HEK293 (cell line): ENCODE results near the gene EDEM3.

ENCODE experiments used
- CTCF ChIA-PET: fragments of 350-600 bp; formaldehyde crosslinking; extraction: SDS; loops from one replicate; lab custom pipeline; 2021; ENCODE audit warnings: antibody characterized with exemption; lab: Yijun Ruan, JAX
- POLR2A ChIA-PET: fragments of 300-600 bp; formaldehyde crosslinking; extraction: SDS; loops from one replicate; lab custom pipeline; 2020; ENCODE audit warnings: antibody characterized with exemption, inconsistent platforms; lab: Yijun Ruan, JAX
- H3K27ac ChIP-seq: fragments of 200-500 bp; sonication (Bioruptor generic); 2 replicates; pipeline ENCODE4 v1.5.1; 2014; ENCODE audit warnings: low read depth, low read length, control low read depth, inconsistent platforms; ENCODE audit errors: extremely low read depth
- H3K36me3 ChIP-seq, 2 experiments: fragments of 200-500 bp in 1 of 2; sonication (Bioruptor generic) in 1 of 2; 1 replicate in 1 of 2; 2 replicates in 1 of 2; pipeline ENCODE4 v1.5.1; 2014 to 2017; ENCODE audit warnings: inconsistent platforms in 2 of 2, low read length in 2 of 2; ENCODE audit not compliant: control insufficient read depth in 2 of 2, insufficient read depth in 1 of 2
- H3K4me1 ChIP-seq: fragments of 200-500 bp; sonication (Bioruptor generic); 2 replicates; pipeline ENCODE4 v1.5.1; 2014; ENCODE audit warnings: mild to moderate bottlenecking, low read length, inconsistent platforms; ENCODE audit not compliant: control insufficient read depth, insufficient read depth
- H3K4me3 ChIP-seq: 2 replicates; pipeline ENCODE4 v1.5.1; 2011; ENCODE audit warnings: low read depth, mild to moderate bottlenecking, control low read depth, low read length, moderate library complexity
- H3K9me3 ChIP-seq: fragments of 200-500 bp; sonication (Bioruptor generic); 2 replicates; pipeline ENCODE4 v1.5.1; 2014; ENCODE audit warnings: low read depth, low read length, inconsistent platforms; ENCODE audit not compliant: control insufficient read depth, insufficient read depth
- GLI4 ChIP-seq: fragments of 450-650 bp; formaldehyde crosslinking; IDR thresholded peaks from 2 replicates; pipeline ENCODE4 v1.5.1; 2016; ENCODE audit warnings: missing biosample characterization, missing genetic modification characterization
- MYNN ChIP-seq: fragments of 450-650 bp; formaldehyde crosslinking; IDR thresholded peaks from 2 replicates; pipeline ENCODE4 v1.5.1; 2016; ENCODE audit warnings: missing biosample characterization, missing genetic modification characterization, borderline replicate concordance
- MZF1 ChIP-seq: fragments of 450-650 bp; formaldehyde crosslinking; IDR thresholded peaks from 2 replicates; pipeline ENCODE4 v1.5.1; 2017; ENCODE audit warnings: missing biosample characterization, missing genetic modification characterization, borderline replicate concordance
- OSR2 ChIP-seq: fragments of 450-650 bp; formaldehyde crosslinking; IDR thresholded peaks from 2 replicates; pipeline ENCODE4 v1.5.1; 2016; ENCODE audit warnings: missing biosample characterization, missing genetic modification characterization
- OVOL3 ChIP-seq: fragments of 450-650 bp; formaldehyde crosslinking; IDR thresholded peaks from 2 replicates; pipeline ENCODE4 v1.5.1; 2016; ENCODE audit warnings: missing biosample characterization, missing genetic modification characterization
- PATZ1 ChIP-seq: fragments of 450-650 bp; formaldehyde crosslinking; IDR thresholded peaks from 2 replicates; pipeline ENCODE4 v1.5.1; 2016; ENCODE audit warnings: missing biosample characterization, missing genetic modification characterization
- SP7 ChIP-seq: fragments of 450-650 bp; formaldehyde crosslinking; IDR thresholded peaks from 2 replicates; pipeline ENCODE4 v1.5.1; 2016; ENCODE audit warnings: missing biosample characterization, missing genetic modification characterization
- TCF7L2 ChIP-seq: IDR thresholded peaks from 2 replicates; pipeline ENCODE4 v1.6.1; 2011; ENCODE audit warnings: low read depth, mild to moderate bottlenecking, inconsistent platforms, low read length, moderate library complexity, borderline replicate concordance
- YY1 ChIP-seq: fragments of 450-650 bp; formaldehyde crosslinking; IDR thresholded peaks from 2 replicates; pipeline ENCODE4 v1.5.1; 2018; ENCODE audit warnings: missing biosample characterization, missing genetic modification characterization
- ZBTB44 ChIP-seq: fragments of 450-650 bp; IDR thresholded peaks from 2 replicates; pipeline ENCODE4 v1.5.1; 2018; ENCODE audit warnings: missing biosample characterization, mild to moderate bottlenecking, missing genetic modification characterization
- ZNF19 ChIP-seq: fragments of 450-650 bp; formaldehyde crosslinking; IDR thresholded peaks from 2 replicates; pipeline ENCODE4; 2016; ENCODE audit warnings: missing biosample characterization, missing genetic modification characterization, low read depth
- ZNF221 ChIP-seq: fragments of 450-650 bp; formaldehyde crosslinking; IDR thresholded peaks from 2 replicates; pipeline ENCODE4 v1.5.1; 2017; ENCODE audit warnings: missing biosample characterization, missing genetic modification characterization, borderline replicate concordance
- ZNF223 ChIP-seq: fragments of 450-650 bp; formaldehyde crosslinking; IDR thresholded peaks from 2 replicates; pipeline ENCODE4 v1.5.1; 2016; ENCODE audit warnings: missing biosample characterization, missing genetic modification characterization
- ZNF366 ChIP-seq: fragments of 450-650 bp; formaldehyde crosslinking; conservative IDR thresholded peaks from 2 replicates; pipeline ENCODE4 v1.5.1; 2016; ENCODE audit warnings: missing biosample characterization, missing genetic modification characterization
- ZNF416 ChIP-seq: fragments of 450-650 bp; formaldehyde crosslinking; IDR thresholded peaks from 2 replicates; pipeline ENCODE4 v1.5.1; 2016; ENCODE audit warnings: missing biosample characterization, missing genetic modification characterization
- ZNF449 ChIP-seq: fragments of 450-650 bp; formaldehyde crosslinking; IDR thresholded peaks from 2 replicates; pipeline ENCODE4 v1.5.1; 2017; ENCODE audit warnings: missing biosample characterization, mild to moderate bottlenecking, missing genetic modification characterization, moderate library complexity
- ZNF488 ChIP-seq: fragments of 450-650 bp; formaldehyde crosslinking; IDR thresholded peaks from 2 replicates; pipeline ENCODE4 v1.5.1; 2016; ENCODE audit warnings: missing biosample characterization, missing genetic modification characterization
- ZNF558 ChIP-seq: fragments of 450-650 bp; formaldehyde crosslinking; IDR thresholded peaks from 2 replicates; pipeline ENCODE4 v1.5.1; 2016; ENCODE audit warnings: missing biosample characterization, missing genetic modification characterization
- ZNF561 ChIP-seq: fragments of 450-650 bp; IDR thresholded peaks from 2 replicates; pipeline ENCODE4 v1.5.1; 2018; ENCODE audit warnings: missing biosample characterization, missing genetic modification characterization, borderline replicate concordance
- ZNF596 ChIP-seq: fragments of 450-650 bp; IDR thresholded peaks from 2 replicates; pipeline ENCODE4 v1.5.0; 2018; ENCODE audit warnings: missing biosample characterization, mild to moderate bottlenecking, missing genetic modification characterization, moderate library complexity
- ZNF600 ChIP-seq: fragments of 450-650 bp; formaldehyde crosslinking; IDR thresholded peaks from 2 replicates; pipeline ENCODE4 v1.5.1; 2016; ENCODE audit warnings: missing biosample characterization, missing genetic modification characterization
- ZNF610 ChIP-seq: fragments of 450-650 bp; formaldehyde crosslinking; IDR thresholded peaks from 2 replicates; pipeline ENCODE4 v1.5.1; 2016; ENCODE audit warnings: missing biosample characterization, missing genetic modification characterization, borderline replicate concordance
- ZSCAN23 ChIP-seq: fragments of 450-650 bp; formaldehyde crosslinking; IDR thresholded peaks from 2 replicates; pipeline ENCODE4 v1.5.1; 2016; ENCODE audit warnings: missing biosample characterization, missing genetic modification characterization
- ZXDB ChIP-seq: fragments of 450-650 bp; formaldehyde crosslinking; IDR thresholded peaks from 2 replicates; pipeline ENCODE4 v1.5.1; 2016; ENCODE audit warnings: missing biosample characterization, missing genetic modification characterization
- TF ChIP-seq, protein P1 (sequence below): fragments of 450-650 bp; formaldehyde crosslinking; IDR thresholded peaks from 2 replicates; pipeline ENCODE4 v1.5.1; 2016; ENCODE audit warnings: missing biosample characterization, missing genetic modification characterization
- TF ChIP-seq, protein P2 (sequence below): sonication (generic); formaldehyde crosslinking; IDR thresholded peaks from 2 replicates; pipeline ENCODE4 v1.8.1; 2022; ENCODE audit warnings: mild to moderate bottlenecking, moderate library complexity, missing genetic modification reagents
- TF ChIP-seq, protein P3 (sequence below): fragments of 450-650 bp; formaldehyde crosslinking; IDR thresholded peaks from 2 replicates; pipeline ENCODE4 v1.5.1; 2016; ENCODE audit warnings: missing biosample characterization, missing genetic modification characterization

EDEM3 gene

DNA sequence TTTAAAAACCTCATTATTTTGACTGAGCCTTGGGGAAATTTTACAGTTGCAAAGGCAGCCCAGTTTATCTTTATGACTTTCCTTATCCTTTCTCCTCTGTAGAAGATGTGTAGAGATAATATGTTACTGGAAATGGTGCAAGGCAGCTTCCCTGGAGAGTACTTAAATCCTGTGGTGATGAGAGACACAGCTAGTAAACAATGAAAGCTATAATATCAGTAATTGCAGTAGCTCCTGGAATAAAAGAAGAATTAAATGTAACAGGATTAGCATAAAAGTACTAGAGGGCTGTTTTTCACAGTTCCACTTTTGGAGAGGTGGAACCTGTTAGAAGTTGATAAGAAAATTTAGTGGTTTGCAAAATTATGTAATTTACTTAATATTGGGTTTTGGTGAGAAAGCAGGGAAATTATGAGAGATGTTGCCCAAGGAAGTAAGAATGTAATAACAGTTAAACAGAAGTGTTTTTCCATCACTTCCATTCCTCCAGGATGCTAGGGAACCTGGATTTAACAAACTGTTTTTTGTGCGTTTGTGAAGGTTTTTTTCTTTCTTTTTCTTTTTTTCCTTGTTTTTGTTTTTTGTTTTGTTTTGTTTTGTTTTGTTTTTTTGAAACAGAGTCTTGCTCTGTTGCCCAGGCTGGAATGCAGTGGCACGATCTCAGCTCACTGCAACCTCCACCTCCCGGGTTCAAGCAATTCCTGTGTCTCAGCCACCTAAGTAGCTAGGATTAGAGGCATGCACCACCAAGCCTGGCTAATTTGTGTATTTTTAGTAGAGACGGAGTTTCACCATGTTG lies 15.7 kb upstream of the EDEM3 start:
- Histone ChIP-seq H3K36me3 (no peaks in the 10 kb centered on the region), H3K27ac (no peak overlapping the region), H3K4me3 (no peak overlapping the region), H3K9me3 (no peaks in the 10 kb centered on the region), H3K4me1 (no peaks in the 10 kb centered on the region)
- POLR2A ChIA-PET = no interaction called here
- CTCF ChIA-PET = no interaction called here
- TF ChIP-seq SP7 (tag by site-specific recombination) = peak; percentile 51
- TF ChIP-seq, protein P1, sequence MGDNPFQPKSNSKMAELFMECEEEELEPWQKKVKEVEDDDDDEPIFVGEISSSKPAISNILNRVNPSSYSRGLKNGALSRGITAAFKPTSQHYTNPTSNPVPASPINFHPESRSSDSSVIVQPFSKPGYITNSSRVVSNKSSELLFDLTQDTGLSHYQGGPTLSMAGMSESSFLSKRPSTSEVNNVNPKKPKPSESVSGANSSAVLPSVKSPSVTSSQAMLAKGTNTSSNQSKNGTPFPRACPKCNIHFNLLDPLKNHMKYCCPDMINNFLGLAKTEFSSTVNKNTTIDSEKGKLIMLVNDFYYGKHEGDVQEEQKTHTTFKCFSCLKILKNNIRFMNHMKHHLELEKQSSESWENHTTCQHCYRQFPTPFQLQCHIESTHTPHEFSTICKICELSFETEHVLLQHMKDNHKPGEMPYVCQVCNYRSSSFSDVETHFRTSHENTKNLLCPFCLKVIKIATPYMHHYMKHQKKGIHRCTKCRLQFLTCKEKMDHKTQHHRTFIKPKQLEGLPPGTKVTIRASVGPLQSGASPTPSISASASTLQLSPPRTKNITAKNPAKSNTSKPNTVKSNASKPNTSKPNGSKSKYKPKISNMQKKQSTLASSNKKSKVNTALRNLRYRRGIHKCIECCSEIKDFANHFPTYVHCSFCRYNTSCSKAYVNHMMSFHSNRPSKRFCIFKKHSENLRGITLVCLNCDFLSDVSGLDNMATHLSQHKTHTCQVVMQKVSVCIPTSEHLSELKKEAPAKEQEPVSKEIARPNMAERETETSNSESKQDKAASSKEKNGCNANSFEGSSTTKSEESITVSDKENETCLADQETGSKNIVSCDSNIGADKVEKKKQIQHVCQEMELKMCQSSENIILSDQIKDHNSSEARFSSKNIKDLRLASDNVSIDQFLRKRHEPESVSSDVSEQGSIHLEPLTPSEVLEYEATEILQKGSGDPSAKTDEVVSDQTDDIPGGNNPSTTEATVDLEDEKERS = no peak
- TF ChIP-seq ZNF610 (tag by site-specific recombination) = peak; percentile 63
- TF ChIP-seq, protein P2, sequence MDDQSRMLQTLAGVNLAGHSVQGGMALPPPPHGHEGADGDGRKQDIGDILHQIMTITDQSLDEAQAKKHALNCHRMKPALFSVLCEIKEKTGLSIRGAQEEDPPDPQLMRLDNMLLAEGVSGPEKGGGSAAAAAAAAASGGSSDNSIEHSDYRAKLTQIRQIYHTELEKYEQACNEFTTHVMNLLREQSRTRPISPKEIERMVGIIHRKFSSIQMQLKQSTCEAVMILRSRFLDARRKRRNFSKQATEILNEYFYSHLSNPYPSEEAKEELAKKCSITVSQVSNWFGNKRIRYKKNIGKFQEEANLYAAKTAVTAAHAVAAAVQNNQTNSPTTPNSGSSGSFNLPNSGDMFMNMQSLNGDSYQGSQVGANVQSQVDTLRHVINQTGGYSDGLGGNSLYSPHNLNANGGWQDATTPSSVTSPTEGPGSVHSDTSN (CRISPR knock-in tag) = no peak
- no peak for TF ChIP-seq MYNN
- peak; percentile 40; the same call in 1 of the 2 replicates for TF ChIP-seq ZNF449 (tag by site-specific recombination)
- peak; percentile 79 for TF ChIP-seq ZXDB
- 0 out of 2 replicates have a peak, but pooled peaks have one; percentile 19 for TF ChIP-seq YY1 (tag by site-specific recombination)
- TF ChIP-seq PATZ1 (tag by site-specific recombination) = no peak
- TF ChIP-seq MZF1 (tag by site-specific recombination) = peak; percentile 92; the same call in 1 of the 2 replicates
- 0 out of 2 replicates have a peak, but pooled peaks have one; percentile 18 for TF ChIP-seq ZNF366 (tag by site-specific recombination)
- TF ChIP-seq ZNF561 (tag by site-specific recombination) = 0 out of 2 replicates have a peak, but pooled peaks have one; percentile 56
- TF ChIP-seq, protein P3, sequence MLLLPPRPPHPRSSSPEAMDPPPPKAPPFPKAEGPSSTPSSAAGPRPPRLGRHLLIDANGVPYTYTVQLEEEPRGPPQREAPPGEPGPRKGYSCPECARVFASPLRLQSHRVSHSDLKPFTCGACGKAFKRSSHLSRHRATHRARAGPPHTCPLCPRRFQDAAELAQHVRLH = peak; percentile 69; the same call in 1 of the 2 replicates
- no peak for TF ChIP-seq ZSCAN23 (tag by site-specific recombination)
- TF ChIP-seq ZNF488 = no peak
- TF ChIP-seq ZNF221 (tag by site-specific recombination) = no peak
- no peak for TF ChIP-seq ZNF19 (tag by site-specific recombination)
- peak; percentile 91 for TF ChIP-seq TCF7L2
- no peak for TF ChIP-seq ZNF416 (tag by site-specific recombination)
- TF ChIP-seq OVOL3 (tag by site-specific recombination) = peak; percentile 77; the same call in 1 of the 2 replicates
- peak; percentile 96 for TF ChIP-seq OSR2
- TF ChIP-seq ZBTB44 (tag by site-specific recombination) = peak; percentile 87
- no peak for TF ChIP-seq GLI4 (tag by site-specific recombination)
- peak; percentile 70 for TF ChIP-seq ZNF596 (tag by site-specific recombination)
- TF ChIP-seq ZNF223 (tag by site-specific recombination) = no peak
- TF ChIP-seq ZNF558 (tag by site-specific recombination) = no peak
- no peak for TF ChIP-seq ZNF600
